Measurements from ENCODE around the gene CNDP2. TPM values are rescaled to one million over a fixed set of nuclear protein-coding genes. Genes with fewer than 3 reads are reported as not detected.

The CNDP2 gene
- polyA plus RNA-seq (ENCODE audit: insufficient read length in 4 of 4): 100 to 1,000 TPM; 255 to 314 (median 258) TPM

DNA sequence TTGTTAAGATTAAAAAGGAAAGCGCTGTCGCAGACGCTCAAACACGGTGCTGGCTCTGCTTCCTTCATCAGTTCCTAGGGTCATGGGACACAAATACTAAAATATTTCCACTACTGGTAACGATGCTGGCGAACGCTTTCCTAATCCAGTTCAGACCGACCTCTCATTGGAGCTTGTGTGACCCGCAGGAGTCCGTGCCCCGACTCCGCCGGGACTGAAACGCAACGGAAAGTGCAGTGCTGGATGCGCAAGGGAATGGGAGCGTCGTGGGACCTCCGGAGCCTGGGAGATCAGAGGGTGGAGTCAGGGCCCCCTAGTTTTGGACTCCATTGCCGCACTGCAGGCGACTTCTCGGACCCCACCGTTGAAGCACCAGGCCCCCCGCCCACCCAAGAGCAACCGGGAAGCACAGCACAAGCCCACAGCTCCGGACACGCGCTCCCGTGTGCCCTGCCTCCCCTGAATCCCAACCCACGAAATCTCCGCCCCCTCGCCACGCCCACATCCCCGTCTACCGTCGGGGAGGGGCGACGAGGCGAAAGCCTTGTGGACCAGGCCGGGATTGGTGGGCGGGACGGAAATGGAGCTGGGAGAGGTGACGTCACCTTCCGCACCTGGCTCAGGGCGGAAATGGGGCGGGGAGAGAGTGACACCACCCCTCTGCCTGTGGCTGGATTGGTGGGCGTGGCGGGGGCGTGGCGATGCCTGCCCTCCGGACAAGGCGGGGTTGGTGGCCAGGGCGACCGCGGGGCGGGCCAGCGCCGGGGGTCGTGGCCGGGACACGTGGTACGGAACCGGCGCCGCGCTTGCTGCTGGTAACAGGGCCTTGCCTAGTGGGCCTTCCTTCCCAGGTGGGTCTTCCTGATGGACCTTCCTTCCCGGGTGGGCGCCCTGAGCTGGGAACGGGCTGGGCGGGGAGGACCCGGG lies at the start of gene CNDP2:
TSS of gene CNDP2 (plus strand) at position 783 of the 927 bp plus-strand sequence. CDS start 3,611 bp downstream, outside the sequence.
- DNase-seq (ENCODE audit: low read depth in 4 of 4, low spot score in 2 of 4): peak; percentile 94 to 99 (median 98)

DNA sequence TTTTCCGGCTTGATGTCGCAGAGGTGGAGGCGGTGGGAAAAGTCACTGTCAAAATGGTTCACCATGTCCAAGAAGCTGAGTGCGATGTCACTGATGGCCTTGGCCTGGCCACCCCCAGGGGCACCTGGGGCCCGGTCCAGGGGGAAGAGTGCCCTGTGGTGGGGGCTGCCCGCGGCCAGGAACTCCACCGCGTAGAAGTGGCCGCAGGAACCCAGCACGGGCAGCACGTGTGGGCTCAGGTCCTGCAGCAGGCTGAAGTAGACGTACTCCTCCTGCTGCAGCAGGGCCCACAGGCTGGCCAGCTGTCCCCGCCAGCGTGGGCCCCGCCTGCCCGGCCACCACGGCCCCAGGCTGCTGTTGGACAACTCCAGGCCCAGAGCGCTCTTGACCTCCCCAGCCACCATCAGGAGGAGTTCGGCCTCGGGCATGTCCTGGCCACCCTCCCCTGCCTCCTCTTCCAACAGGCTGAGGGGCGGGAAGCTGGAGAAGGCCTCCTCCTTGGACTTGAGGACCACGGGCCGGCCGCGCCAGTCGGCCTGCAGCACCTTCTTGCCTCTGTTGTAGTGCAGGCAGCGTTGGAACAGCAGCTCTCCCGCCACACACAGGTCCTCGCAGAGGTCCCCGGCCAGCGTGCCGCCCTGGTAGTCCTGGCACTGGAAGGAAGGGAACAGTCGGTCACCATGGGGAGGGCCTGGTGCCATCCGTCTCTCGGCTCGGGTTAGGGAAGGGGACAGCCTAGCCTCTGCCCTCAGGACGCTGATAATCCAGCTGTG lies 49.3 kb upstream of the CNDP2 start:
- no peak for DNase-seq (ENCODE audit: low read depth in 4 of 4, low spot score in 2 of 4)

GRCh38 chr18:74447404-74448152 lies 48.6 kb upstream of the CNDP2 start:
- DNase-seq (ENCODE audit: low read depth in 4 of 4, low spot score in 2 of 4): no peak

GRCh38 chr18:74450626-74451025 lies 45.5 kb upstream of the CNDP2 start:
- no peak for DNase-seq (ENCODE audit: low read depth in 4 of 4, low spot score in 2 of 4)

DNA sequence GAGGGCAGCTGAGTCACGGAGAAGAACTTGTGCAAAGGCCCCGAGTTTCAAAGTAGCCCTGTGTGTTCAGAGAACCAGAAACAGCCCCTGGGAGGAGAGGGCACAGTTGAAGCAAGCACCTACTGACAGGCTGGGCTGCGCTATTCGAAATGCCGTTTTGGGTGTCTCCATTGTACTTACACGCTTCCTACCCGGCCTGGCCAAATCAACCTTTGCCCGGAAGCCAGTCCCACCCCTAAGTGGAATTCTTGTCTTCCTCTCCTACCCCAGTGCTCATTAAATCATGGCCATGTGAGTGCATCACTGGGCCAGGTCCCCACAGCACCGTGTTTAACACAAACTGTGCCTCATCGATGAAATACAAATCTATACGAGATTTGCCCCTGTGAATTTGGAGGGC lies 45.0 kb upstream of the CNDP2 start:
- DNase-seq (ENCODE audit: low read depth in 4 of 4, low spot score in 2 of 4): no peak

DNA sequence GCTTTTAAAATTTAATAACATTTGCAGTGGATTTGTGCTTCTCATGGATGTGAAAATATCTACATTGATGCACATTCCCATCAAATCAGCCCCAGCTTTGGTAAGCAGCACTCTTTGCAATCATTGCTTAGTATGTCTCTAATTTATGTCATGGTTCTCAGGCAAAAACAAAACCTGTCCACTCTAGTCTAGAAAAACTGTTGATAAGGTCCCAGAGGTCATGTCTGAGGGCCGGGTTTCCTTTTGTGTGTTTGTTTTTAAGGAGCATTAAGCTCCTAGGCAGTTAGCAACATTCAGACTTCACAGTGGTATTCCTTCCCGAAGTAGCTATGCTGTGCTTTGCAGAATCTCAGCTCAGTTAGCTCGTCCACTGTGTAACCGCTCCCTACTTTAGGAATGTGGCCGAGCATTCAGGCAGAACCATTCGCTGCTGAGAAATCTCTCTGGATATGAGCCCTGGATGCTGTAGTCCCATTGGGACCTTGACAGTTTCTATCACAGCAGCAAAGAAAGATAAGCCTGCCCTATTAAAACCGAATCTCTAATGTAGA lies 43.1 kb upstream of the CNDP2 start:
- DNase-seq (ENCODE audit: low read depth in 4 of 4, low spot score in 2 of 4): no peak

DNA sequence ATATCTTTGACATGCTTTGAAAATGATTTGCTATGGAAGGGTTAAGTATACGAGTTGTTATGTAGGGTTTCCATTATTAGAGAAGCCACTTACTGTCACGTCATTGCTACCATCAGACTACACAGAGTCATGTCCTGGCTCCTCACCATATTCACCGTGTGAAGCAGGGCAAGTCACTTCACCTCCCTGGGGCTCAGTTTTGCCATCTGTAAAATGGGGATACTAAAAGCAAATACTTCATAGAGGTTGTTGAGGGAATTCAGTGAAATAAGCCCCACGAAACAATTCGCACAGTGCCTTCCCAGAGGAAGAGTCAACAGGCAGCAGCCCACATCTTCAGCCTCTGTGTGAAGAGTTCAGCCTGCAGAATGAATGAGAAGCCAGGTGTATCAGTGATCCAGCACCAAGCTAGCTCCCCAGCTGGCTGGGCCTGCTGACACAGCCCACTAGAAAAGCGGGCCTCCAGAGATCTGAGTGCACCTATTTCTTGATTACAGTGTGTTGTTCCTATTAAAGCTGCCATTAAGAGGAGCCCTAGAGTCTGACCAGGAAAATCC lies 42.4 kb upstream of the CNDP2 start:
- no peak for DNase-seq (ENCODE audit: low read depth in 4 of 4, low spot score in 2 of 4)

GRCh38 chr18:74454279-74454751 lies 41.8 kb upstream of the CNDP2 start:
- DNase-seq (ENCODE audit: low read depth in 4 of 4, low spot score in 2 of 4): no peak

- DNase-seq (ENCODE audit: low read depth in 4 of 4, low spot score in 2 of 4): no peak
Measured at GRCh38 chr18:74455386-74455785, 40.8 kb upstream of the CNDP2 start.

GRCh38 chr18:74456017-74456348 lies 40.2 kb upstream of the CNDP2 start:
- no peak for DNase-seq (ENCODE audit: low read depth in 4 of 4, low spot score in 2 of 4)

- DNase-seq (ENCODE audit: low read depth in 4 of 4, low spot score in 2 of 4): no peak
Measured at GRCh38 chr18:74456349-74457042, 39.7 kb upstream of the CNDP2 start.

GRCh38 chr18:74457043-74457724 lies 39.0 kb upstream of the CNDP2 start, which contains the start of gene DIPK1C:
Gene DIPK1C, minus strand, starts transcription at chr18:74457308. Its CDS starts 49 bp downstream, at chr18:74457259.
- DNase-seq (ENCODE audit: low read depth in 4 of 4, low spot score in 2 of 4): no peak

DNA sequence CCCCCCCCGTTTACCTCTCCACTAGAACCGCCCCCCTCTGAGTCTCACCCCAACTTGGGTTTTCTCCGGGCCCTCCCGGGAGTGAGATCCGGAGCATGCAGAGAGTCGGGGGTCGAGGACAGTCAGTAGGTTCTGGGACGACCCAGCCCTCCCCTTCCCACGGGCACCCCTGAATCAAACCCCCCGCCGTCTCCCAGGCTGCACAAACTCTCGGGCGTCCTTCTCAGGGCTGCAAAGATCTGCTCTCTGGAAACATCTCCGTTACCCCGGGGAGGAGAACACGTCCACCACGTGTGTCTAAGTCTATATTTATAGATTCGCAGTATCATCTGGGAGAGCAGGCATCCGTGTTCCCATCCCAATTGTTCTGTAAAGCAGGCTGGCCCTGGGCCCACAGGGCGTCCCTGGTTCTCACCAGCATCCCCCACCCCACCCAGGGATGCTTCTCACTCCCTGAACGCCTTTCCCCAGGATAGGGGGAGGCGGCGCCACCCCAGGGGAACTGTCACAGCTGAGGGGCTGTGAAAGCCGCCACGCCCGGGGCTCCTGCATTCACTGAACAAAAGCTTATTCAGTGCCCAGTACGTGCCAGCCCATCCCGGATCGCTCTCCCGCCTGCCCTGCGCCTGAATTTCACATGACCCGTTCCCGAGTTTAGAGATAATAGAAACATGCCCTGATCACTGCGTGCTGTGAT lies 38.3 kb upstream of the CNDP2 start:
- DNase-seq (ENCODE audit: low read depth in 4 of 4, low spot score in 2 of 4): no peak

DNA sequence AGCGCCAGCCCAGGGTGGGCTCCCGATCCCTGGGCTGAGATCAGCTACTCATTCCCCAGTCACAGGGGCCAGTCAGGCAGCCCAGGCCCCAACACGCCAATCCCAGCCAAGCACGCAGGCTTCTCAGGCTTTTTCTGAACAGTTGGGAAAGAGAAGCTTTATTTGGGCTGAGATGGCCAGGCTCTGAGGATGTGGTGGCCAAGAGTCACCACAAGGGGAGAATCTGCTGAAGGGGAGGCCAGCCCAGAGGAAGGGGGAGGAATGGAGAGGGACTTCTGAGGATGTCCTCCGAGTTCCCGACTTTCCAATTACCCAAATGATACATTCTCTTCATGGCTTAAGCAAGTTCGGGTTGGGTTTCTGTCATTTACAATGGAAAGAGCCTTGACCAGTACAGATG lies 36.3 kb upstream of the CNDP2 start:
- DNase-seq (ENCODE audit: low read depth in 4 of 4, low spot score in 2 of 4): no peak

DNA sequence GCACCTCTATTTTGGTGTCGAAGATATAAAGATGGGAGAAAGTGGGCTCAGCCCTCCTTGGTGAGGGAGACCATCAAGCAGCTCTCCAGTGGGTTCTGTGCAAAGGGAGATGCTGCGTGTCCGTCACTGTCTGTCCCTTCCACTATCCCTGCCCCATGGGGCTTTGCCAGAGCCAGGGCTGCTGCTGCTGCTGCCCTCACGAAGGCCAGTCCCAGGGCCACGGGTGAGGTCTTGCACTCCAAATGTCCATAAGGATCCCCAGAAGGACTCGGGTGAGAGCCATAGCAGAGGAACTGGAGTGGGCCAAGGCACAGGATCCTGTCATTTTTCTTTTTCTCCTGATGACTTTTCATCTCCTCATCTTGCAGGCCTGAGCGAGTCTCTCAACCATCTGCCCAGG lies 35.3 kb upstream of the CNDP2 start:
- DNase-seq (ENCODE audit: low read depth in 4 of 4, low spot score in 2 of 4): no peak

DNA sequence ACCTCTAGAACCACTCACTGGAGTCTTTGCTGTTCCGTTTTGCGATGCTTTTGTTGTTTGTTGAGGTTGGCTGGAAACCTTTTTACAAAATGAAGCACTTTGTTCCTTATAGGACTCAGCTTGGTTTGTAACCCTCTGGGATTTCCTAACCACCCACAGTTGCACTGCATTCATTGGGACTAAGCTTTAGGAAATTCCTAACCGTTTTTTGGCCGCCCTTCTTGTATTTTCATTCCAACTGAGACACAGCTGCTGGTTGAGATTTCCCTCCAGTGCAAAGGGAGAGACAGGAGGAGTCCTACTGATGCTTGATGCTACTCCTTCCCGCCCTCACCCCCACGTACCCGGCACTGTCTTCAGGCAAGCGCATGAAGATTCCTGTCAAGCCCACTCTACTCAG lies 32.9 kb upstream of the CNDP2 start:
- DNase-seq (ENCODE audit: low read depth in 4 of 4, low spot score in 2 of 4): no peak

DNA sequence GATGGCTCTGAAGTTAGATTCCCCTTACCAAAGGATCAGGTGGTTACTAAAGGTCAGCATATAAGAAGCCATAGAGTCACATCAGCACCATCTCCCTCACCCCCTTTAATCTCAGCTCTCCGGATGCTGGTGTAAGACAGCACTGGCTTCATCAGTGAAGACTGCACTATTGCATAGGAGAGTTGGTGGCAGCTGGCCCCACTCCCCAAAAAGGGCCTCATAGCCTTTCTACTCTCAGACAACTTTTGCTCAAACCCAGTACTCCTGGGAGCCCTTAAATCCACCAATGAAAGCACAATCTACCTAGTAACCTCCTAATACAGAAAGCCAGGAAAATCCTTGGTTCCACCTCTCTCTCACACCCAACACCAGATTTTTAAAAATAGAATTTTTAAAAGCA lies 32.2 kb upstream of the CNDP2 start:
- DNase-seq (ENCODE audit: low read depth in 4 of 4, low spot score in 2 of 4): no peak

DNA sequence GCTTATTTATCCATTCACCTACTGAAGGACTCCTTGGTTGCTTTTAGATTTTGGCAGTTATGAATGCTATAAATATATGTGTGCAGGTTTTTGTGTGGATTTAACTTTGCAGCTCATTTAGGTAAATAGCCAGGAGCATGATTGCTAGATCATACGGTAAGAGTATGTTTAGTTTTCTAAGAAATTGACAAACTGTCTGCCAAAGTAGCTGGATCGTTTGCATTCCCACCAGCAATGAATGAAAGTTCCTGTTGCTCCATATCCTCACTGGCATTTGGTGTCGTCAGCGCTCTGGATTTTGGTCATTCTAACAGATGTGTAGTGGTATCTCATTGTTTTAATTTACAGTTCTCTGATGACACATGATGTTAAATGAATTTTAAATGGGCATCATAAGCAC lies 30.4 kb upstream of the CNDP2 start:
- no peak for DNase-seq (ENCODE audit: low read depth in 4 of 4, low spot score in 2 of 4)

Data from left renal cortex interstitium (tissue), 4 donors.